Choroid plexus epithelial cell (primary cell): ENCODE results near the gene BORCS5.
"Not testable (repeated sequence)": the region's sequence is repeated elsewhere in the genome, so short reads cannot be mapped to it uniquely, and the experiment has no call there.

Experiments
- DNase-seq: peaks from one replicate; pipeline ENCODE4 v3.0.0-alpha.2; 2010; ENCODE audit warnings: low read depth
- H3K4me3 ChIP-seq: 2 replicates; pipeline ENCODE4 v1.5.1; 2011; ENCODE audit warnings: low read depth, mild to moderate bottlenecking, control low read depth, low read length, moderate library complexity
- CTCF ChIP-seq: conservative IDR thresholded peaks from 2 replicates; pipeline ENCODE4 v1.5.1; 2011; ENCODE audit warnings: low read depth, mild to moderate bottlenecking, control low read depth, inconsistent platforms, low read length, moderate library complexity

BORCS5 gene

DNA sequence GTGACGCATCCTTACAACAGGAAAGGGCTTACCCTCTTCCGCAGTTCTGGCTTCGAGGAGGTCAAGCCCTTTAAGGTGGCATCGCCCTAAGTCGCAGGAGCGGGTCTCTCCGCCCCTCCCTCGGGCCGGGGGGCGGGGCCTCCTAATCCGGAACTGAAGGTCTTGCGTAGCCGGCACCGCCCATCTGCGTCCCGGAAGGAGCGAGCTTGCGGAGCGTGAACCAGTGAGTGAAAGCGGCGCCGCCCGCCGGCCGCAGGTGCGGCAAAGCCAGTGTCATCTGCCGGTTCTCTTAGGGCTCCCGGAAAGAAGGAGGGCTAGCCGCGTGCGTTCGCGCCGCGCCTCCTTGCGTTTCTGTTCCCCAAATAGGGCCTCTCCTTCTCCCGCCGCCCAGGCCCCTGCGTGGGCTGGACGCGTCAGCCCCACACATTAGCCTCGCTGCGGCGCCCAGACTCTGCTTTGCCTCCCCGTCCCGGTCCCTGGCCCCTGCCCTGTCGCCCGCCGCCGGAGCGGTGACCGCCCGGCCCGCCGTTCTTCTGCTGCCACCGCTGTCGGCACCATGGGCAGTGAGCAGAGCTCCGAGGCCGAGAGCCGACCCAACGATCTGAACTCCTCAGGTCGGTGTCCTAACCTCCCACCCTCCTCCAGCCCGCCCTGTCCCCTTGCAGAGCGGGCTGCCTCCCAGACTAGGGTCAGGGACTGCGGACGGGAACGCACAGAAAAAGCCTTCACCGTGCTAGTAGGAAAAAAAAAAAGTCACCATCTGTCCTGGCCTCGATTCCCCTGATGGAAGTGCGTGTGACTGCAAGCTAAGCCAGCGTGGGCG is at the start of gene BORCS5:
BORCS5 (plus strand) TSS at position 183 of the 823 bp plus-strand sequence; CDS start at position 557, 374 bp downstream.
- peak; percentile 90 for DNase-seq
- peak; percentile 43 for TF ChIP-seq CTCF
- H3K4me3 ChIP-seq, result peak within 1 kb of the TSS; percentile 91

DNA sequence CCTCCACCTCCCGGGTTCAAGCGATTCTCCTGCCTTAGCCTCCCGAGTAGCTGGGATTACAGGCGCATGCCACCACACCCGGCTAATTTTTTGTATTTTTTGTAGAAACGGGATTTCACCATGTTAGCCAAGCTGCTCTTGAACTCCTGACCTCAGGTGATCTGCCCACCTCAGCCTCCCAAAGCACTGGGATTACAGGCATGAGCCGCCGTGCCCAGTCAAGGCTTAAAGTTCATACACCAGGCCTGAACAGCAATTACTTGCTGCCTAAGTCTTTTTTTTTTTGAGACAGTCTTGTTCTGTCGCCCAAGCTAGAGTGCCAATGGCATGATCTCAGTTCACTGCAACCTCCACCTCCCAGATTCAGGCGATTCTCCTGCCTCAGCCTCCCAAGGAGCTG is 46.2 kb upstream of the BORCS5 start:
- DNase-seq, H3K4me3 ChIP-seq: not testable (repeated sequence)

- no peak for TF ChIP-seq CTCF
- H3K4me3 ChIP-seq, result no peak overlapping the region
- no peak for DNase-seq
Measured at GRCh38 chr12:12315838-12316237, 41.0 kb upstream of the BORCS5 start.

DNA sequence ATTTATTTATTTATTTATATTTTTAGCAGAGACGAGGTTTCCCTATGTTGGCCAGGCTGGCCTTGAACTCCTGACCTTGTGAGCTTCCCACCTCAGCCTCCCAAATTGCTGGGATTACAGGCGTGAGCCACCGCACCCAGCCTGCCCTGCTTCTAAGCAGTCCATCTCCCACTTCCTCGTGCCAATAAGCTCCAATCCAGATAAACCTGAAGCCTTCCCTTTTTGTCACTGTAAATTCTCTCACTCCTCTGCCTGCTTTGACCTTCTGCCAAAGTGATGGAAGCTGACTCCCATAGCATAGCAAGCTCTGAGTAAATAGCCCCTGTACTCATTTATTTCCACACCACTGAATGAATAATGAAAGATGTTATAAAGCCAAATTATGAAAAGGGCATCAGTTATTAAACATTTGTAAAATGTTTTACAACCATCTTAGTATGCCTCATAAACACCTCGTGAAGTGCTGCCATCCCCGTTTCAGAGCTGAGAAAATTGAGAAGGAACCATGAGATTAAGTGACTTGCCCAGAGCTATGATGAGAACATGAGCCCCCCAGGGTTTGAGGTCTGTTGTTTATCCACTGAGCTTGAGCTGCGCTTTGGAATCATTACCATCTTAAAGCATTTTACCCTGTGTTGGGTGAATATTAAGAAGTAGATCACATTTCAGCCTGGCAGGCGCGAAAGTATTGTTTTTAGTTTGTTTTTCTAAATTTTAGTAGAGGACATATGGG is 37.3 kb upstream of the BORCS5 start:
- TF ChIP-seq CTCF, result no peak
- H3K4me3 ChIP-seq, result peak overlapping the region; percentile 42
- peak; percentile 31 for DNase-seq

- no peak overlapping the region for H3K4me3 ChIP-seq
- no peak for DNase-seq
- no peak for TF ChIP-seq CTCF
Measured at GRCh38 chr12:12323118-12323517, 33.8 kb upstream of the BORCS5 start.

- no peak overlapping the region for H3K4me3 ChIP-seq
- no peak for DNase-seq
Measured at GRCh38 chr12:12323591-12323990, 33.3 kb upstream of the BORCS5 start.

More at GRCh38 chr12:12323591-12323990, 33.3 kb upstream of the BORCS5 start:
- TF ChIP-seq CTCF, result no peak
